Peyer's patch (tissue), 4 donors: ENCODE results near the gene LRRC4B. TPM values are rescaled to one million over a fixed set of nuclear protein-coding genes. Genes with fewer than 3 reads are reported as not detected.

Experiments
- DNase-seq, 3 donors: peaks; one replicate each; pipeline ENCODE4 v3.0.0-alpha.2; 2017 to 2019
- H3K27ac ChIP-seq, 4 donors: fragments of 200-600 bp; sonication (generic); one replicate each; pipeline ENCODE4 v1.5.1; 2016 to 2019
- H3K27me3 ChIP-seq, 2 donors: fragments of 200-600 bp; sonication (generic); one replicate each; pipeline ENCODE4 v1.5.1; 2019
- H3K36me3 ChIP-seq, 3 donors: fragments of 200-600 bp; sonication (generic); one replicate each; pipeline ENCODE4 v1.5.1; 2016 to 2019
- H3K4me1 ChIP-seq, 4 donors: fragments of 200-600 bp; sonication (generic); one replicate each; pipeline ENCODE4 v1.5.1; 2016 to 2019
- H3K4me3 ChIP-seq, 4 donors: fragments of 200-600 bp; sonication (generic); 1 replicate in 3 of 4; 2 replicates in 1 of 4; pipeline ENCODE4 v1.5.1; 2016 to 2019; ENCODE audit warnings: mild to moderate bottlenecking in 1 of 4
- H3K9me3 ChIP-seq, 4 donors: fragments of 200-600 bp; sonication (generic); one replicate each; pipeline ENCODE4 v1.5.1; 2016 to 2019; ENCODE audit warnings: mild to moderate bottlenecking in 1 of 4
- CTCF ChIP-seq, 6 experiments: fragments of 450-650 bp in 4 of 6; fragments of 200-600 bp in 2 of 6; sonication (generic) in 1 of 6; IDR thresholded peaks; one replicate each; pipeline ENCODE4 v1.5.1; 2017 to 2019; ENCODE audit warnings: antibody characterized with exemption in 6 of 6, mild to moderate bottlenecking in 3 of 6, moderate library complexity in 1 of 6
- POLR2A ChIP-seq, 2 donors: fragments of 450-650 bp; IDR thresholded peaks; one replicate each; pipeline ENCODE4 v1.5.1; 2017; ENCODE audit warnings: antibody characterized with exemption in 2 of 2, mild to moderate bottlenecking in 2 of 2, moderate library complexity in 2 of 2
- total RNA-seq, 4 donors: library from RNA; depleted of rRNA; stranded (reverse); fragments of >200 nt; gene quantifications; one replicate each; pipeline ENCODE4 v1.1.0, GENCODE V29; 2016

Gene LRRC4B
- total RNA-seq, 4 donors from 2014 or later = 0.35 to 2.0 (median 1.4) TPM

GRCh38 chr19:50497022-50497405 is 71.2 kb downstream of the LRRC4B start:
- Histone ChIP-seq H3K27ac (no peak overlapping the region), H3K4me3 (no peak overlapping the region), H3K36me3 (no peaks in the 10 kb centered on the region), H3K4me1 (no peaks in the 10 kb centered on the region), H3K27me3 (no peaks in the 10 kb centered on the region), H3K9me3 (no peaks in the 10 kb centered on the region)
- peak in 1 of 3 donors; percentile 25 for DNase-seq
- TF ChIP-seq CTCF (IDR thresholded peaks at IDR 0.05) (no peak), POLR2A (IDR thresholded peaks at IDR 0.05) (no peak)

- Histone ChIP-seq H3K4me1 (no peaks in the 10 kb centered on the region), H3K27ac (no peak overlapping the region), H3K9me3 (no peaks in the 10 kb centered on the region), H3K27me3 (no peaks in the 10 kb centered on the region), H3K36me3 (no peaks in the 10 kb centered on the region), H3K4me3 (no peak overlapping the region)
- peak in 1 of 3 donors; percentile 37 for DNase-seq
- TF ChIP-seq POLR2A (IDR thresholded peaks at IDR 0.05) = no peak
- TF ChIP-seq CTCF (IDR thresholded peaks at IDR 0.05) = no peak
Observed at GRCh38 chr19:50496189-50497021, 71.8 kb downstream of the LRRC4B start.

- Histone ChIP-seq H3K9me3 (no peaks in the 10 kb centered on the region), H3K27ac (no peak overlapping the region), H3K27me3 (no peaks in the 10 kb centered on the region)
Observed at GRCh38 chr19:50495020-50495531, 73.2 kb downstream of the LRRC4B start.

GRCh38 chr19:50494186-50495019 is 73.8 kb downstream of the LRRC4B start:
- H3K4me1 ChIP-seq = no peaks in the 10 kb centered on the region
- TF ChIP-seq CTCF (IDR thresholded peaks at IDR 0.05) (no peak), POLR2A (IDR thresholded peaks at IDR 0.05) (no peak)
- no peak overlapping the region for H3K4me3 ChIP-seq
- no peaks in the 10 kb centered on the region for H3K27me3 ChIP-seq
- H3K36me3 ChIP-seq = no peaks in the 10 kb centered on the region
- no peak overlapping the region for H3K27ac ChIP-seq
- no peak for DNase-seq
- no peaks in the 10 kb centered on the region for H3K9me3 ChIP-seq

More at GRCh38 chr19:50495020-50495531, 73.2 kb downstream of the LRRC4B start:
- no peak for TF ChIP-seq POLR2A (IDR thresholded peaks at IDR 0.05)
- TF ChIP-seq CTCF (IDR thresholded peaks at IDR 0.05) = no peak
- DNase-seq = no peak
- Histone ChIP-seq H3K4me1 (no peaks in the 10 kb centered on the region), H3K4me3 (no peak overlapping the region), H3K36me3 (no peaks in the 10 kb centered on the region)

GRCh38 chr19:50493171-50493570 is 75.1 kb downstream of the LRRC4B start:
- no peaks in the 10 kb centered on the region for H3K9me3 ChIP-seq
- H3K27ac ChIP-seq = no peak overlapping the region
- H3K4me3 ChIP-seq = no peak overlapping the region
- no peaks in the 10 kb centered on the region for H3K4me1 ChIP-seq
- no peaks in the 10 kb centered on the region for H3K27me3 ChIP-seq
- peak in 1 of 3 donors; percentile 22 for DNase-seq
- no peaks in the 10 kb centered on the region for H3K36me3 ChIP-seq
- no peak for TF ChIP-seq CTCF (IDR thresholded peaks at IDR 0.05)
- no peak for TF ChIP-seq POLR2A (IDR thresholded peaks at IDR 0.05)
